ENCODE measurements around the gene GPC5.

Gene GPC5

DNA sequence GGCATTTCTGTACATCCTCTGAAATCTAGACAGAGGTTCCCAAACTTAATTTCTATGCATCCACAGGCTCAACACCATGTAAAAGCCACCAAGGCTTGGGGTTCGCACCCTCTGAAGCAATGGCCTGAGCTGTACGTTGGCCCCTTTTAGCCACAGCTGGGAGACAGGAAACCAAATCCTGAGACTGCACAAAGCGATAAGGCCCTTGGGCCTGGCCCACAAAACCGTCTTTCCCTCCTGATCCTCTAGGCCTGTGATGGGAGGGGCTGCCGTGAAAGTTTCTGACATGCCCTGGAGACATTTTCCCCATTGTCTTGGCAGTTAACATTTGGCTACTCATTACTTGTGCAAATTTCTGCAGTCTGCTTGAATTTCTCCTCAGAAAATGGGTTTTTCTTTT, 766.4 kb downstream of the GPC5 start:
- no peak for DNase-seq (ENCODE audit: low read depth)

DNA sequence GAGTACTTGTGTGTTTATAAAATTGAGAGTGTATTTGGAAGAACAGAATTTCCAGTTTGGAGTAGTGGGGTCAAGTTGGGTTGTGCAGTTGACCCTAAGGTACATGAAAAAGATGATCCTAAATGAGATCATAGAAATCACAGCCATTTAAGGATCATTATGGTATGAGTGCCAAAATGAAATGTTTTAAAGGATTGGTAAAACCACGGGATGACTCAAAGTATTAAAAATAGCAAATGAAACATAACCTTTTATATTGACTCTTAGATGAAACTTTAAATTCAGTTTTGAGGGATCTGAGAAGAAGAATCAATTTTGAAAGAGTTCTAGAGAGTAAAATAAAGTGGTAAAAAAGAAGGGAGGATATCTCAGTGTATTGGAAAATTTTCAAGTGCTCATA, 773.8 kb downstream of the GPC5 start:
- no peak for DNase-seq (ENCODE audit: low read depth)

DNA sequence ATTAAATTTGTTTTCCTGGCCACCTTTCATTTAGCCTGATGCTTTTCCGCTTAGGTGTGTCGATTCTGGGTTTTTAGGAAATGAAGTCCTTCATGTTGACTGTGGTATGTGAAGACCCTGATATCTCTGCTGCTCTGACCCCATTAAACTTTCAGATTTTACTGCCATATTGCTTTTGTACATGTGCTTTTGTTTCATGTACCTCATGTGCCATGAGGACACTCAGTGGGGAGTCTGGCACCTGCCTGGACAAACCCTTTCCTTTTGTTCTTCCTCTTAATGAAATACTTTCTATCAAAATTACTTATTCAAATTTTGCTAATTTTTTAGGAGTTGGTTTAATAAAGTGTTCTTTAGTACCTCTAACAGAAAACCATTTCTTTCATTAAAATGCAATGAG, 774.8 kb downstream of the GPC5 start:
- no peak for DNase-seq (ENCODE audit: low read depth)

DNA sequence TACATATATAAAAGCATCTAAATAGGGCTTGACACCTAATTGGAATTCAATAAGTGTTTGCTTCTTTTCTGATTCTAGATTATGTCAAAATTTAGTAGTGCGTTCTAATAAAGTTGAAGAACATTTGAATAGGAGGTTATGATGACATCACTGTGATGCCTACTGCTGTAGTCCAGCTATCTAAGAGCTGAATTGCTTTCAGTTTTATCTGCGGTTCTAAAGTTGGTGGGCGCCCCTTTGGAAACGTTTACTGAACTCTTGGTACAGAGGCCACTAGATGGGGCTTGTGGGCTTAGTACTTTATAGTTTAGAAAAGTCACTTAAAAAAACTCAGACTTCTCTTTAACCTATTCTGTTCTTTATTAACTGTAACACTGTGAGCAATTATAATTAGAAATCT, 776.9 kb downstream of the GPC5 start:
- DNase-seq (ENCODE audit: low read depth) = peak; percentile 7

DNA sequence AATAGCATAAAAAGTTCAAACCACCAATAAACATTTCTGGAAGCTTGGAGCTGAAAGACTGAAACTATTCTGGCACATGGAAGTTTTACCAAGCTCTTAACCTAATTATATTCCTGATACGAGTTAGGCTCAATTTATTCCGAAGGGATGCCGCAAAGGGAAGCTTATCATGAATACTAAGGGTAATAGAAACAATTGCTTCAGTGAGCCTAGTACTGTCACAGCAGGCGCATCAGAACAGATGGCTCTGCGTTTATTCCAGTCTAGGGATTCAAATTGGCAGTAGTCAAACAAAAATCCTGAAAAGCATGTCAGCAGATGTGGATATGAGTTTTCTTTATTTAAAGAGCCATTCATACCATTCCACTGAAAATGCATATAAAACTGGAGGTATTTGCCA, 779.5 kb downstream of the GPC5 start:
- no peak for DNase-seq (ENCODE audit: low read depth)

DNA sequence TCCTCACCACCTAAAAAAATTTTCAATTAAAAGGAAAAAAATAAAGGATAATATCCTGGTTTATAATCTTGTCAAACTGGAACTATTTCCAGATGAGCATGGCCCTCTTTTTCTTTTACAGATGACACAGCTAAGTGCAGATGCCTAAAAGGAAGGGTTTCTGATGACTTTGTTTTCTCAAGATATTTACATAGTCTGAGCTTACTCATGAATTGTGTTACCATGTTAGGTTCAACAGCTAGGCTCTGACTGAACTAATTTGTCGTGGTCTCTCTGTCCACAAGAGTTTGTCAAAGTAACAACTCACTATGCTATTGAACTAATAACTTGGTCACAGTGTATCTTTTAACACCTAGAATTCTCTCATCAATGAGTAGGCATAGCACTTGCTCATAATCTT, 780.8 kb downstream of the GPC5 start:
- DNase-seq (ENCODE audit: low read depth) = no peak

DNA sequence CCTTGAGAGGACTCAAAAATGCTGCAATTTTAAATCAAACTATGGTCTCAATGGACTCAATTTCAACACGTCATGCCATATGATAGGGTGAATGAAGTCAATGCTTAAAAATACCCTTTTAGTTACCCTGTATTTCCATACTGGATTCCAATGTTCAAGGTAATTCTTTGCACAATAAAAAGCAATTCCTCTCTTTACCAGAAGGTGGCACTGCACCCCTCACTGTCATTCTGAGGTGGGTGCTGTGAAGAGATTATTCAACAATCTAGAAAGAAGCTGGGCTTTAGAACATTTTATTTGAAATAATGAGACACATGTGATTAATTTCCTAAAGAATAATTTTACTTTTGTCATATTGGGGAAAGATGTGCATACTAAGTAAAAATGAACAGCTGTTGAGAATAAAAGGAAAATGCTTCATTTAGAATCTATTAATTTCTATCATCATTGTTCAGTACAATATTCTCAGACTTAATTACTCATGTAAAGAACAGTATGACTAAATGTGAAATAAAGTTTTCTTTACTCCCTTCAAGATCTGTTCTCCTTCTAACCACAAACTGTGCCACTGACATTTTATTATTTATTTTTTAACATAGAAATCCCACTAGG, 789.1 kb downstream of the GPC5 start:
- DNase-seq (ENCODE audit: low read depth) = peak; percentile 2

DNA sequence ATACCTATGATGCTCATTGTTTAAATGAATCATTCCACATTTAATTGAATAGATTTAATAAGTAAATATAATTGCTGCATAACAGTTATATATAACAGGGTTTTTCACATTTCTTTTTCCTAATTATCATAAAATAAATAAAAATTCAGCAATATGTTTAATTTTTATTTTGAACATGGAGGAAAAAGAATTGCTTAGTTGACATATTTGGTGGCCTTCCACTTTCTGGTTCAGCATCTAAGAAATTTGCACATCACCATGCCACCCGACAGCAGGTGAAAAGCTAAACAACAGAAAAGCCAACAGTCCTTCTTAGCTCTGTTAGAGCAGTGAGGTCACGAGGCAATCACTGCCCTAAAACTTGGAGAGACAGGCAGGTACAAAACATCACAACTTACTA, 790.2 kb downstream of the GPC5 start:
- no peak for DNase-seq (ENCODE audit: low read depth)

DNA sequence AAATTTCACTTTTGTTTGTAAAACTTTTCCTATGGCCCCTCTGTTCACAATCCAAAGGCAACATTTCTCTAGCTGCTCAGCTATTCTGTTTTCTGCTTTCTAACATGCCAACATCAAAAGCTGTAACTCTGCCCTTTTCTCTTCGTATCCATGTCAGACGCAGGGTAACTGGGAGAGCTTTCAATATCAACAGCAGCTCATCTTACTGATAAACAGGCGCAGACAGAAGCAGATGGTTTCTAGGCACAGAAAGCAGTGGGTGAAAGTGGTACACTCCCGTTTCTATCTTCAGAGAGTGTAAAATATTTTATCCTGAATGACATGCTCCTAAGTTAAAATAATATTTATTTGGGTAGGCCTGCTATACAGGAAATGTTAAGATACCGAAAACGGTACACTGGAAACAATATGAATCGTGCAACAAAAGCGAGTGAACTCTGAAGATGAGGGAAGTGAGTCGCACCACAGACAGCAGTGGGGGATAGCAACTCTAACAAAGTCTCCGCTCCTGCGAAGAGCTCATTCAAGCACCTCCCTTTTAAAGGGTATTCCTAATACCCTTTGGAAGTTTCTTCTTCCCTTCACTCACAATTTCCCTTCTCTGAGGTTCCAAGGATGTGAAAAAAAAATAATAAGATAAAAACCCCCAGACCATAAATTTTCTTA, 798.3 kb downstream of the GPC5 start:
- DNase-seq (ENCODE audit: low read depth) = no peak

DNA sequence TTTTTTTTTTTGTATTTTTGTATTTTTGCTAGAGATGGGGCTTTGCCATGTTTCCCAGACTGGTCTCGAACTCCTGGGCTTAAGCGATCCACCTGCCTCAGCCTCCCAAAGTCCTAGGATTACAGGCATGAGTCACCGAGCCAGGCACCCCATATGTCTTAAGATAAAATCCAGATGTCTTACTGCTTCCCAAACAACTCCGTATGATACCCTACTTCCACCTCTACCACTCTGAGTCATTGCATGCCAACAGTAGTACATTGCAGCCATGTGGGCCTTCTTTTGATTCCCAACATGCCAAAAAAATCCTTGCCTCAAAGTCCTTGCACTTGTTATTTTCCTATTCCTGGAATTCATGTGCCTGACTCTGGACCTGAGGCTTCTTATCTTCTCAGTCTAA, 799.2 kb downstream of the GPC5 start:
- DNase-seq (ENCODE audit: low read depth) = no peak

DNA sequence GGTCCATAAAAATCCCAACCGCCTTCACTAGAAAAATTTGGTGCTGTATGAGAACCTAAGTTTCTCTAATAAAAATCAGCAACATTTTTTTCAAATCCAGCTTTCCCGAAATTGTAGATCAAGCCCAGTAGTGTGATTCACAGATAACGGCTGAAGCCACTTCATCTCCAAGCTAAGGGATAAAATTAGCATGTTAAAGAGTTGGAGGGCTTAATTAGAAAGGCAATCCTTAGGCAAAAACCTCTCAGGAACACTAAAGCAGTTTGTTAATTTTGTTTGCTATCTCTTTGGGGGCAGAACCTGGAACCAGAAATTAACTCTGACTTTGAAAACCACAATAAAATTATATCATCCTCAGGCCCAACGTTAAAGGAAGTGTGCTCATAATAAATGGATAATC, 820.2 kb downstream of the GPC5 start:
- no peak for DNase-seq (ENCODE audit: low read depth)

DNA sequence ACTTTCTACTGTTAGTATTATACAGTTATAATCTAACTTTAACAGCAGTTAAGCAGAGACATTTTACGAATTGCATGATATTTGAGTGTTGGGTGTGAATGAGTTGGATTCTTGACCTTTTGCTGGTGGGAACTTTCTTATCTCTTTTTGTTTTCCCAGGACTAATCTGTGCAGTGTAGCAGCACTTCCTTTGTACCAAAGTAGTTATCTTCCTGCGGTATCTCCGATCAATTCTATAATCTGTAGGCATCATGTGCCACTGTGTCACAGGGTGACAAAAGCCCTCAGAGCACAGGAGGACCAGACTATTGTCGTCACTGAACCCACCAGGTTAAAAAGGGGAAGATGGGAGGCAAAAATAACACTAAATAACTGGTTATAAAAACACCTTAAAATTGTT, 823.5 kb downstream of the GPC5 start:
- no peak for DNase-seq (ENCODE audit: low read depth)

DNA sequence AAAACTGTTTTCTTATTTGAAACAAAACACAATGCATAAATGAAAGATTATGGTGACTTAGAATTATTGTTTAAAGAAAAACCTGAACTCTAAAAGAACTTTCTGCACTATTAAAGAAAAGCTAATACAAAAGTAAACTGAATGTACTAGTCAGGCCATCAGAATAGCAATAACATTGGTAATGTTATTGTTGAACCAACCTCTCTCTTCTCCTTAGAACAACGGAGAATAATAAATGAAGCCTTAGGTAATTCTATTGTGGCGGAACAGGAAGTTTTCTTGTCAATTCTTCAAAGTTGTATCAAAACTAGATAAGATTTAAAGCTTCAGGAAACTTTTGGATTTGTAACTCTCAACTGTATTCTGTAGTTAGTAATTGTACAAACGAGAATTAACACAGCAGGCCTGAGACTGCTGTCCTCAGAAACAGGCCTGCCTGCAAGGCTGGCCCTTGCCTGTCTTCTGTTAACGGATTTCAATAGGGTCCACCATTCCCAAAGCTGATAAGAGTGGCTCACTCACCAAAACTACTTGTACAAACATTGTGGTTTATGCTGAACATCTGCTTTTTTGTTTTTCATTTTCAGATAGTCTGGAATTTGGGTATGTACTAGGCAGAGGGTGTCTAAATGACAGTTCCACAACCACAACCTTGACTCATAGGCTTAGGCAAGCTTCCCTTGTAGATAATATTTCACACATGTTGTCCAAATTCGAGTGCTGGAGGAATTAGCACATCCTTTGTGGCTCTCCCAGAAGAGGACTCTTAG, 825.8 kb downstream of the GPC5 start:
- peak; percentile 64 for DNase-seq (ENCODE audit: low read depth)

DNA sequence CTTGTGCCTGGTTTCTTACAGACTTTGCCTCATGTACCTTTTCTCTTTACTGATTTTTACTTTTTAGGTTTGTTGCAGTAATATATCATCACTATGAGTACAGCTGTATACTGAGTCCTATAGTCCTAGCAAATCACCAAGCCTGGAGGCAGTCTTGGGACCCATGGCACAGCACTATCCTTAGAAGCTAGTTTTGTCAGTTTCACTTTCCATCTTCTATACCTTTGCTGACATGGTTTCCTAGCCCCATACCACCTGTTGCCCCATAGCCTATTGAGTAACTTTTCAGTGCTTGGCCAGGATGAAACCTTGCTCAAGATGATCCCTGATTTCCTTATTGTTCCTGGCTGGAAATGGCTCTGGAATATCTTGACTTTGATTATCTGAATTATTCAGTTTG, 826.4 kb downstream of the GPC5 start:
- DNase-seq (ENCODE audit: low read depth) = no peak

DNA sequence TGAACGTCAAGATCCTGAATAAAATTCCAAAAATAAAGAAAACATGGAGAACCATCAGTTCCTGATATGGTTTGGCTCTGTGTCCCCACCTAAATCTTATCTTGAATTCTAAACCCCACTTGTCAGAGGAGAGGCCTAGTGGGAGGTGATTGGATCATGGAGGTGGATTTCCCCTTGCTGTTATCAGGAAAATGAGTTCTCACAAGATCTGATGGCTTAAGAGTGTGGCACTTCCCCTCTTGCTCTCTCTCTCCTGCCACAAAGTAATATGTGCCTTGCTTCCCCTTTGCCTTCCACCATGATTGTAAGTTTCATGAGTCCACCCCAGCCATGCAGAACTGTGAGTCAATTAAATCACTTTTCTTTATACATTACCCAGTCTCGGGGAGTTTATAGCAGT, 827.4 kb downstream of the GPC5 start:
- DNase-seq (ENCODE audit: low read depth) = no peak

DNA sequence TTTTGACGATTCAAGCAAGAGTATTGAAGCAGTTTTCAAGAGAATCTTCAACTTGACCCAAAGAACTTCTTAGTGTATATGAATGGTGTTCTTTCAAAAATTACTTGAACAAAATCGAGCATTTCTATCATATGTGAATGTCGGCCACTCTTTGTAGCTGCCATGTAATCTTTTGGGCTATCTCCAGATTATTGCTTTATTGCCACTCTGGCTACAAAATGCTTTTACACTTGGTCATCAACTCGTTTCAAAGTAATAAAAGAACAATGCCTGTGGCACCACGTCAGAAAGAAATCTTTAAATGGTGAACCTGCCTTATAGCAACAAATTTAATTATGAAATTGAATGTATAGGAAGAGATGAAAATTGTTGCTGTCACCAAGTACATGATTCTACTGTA, 834.5 kb downstream of the GPC5 start:
- no peak for DNase-seq (ENCODE audit: low read depth)

DNA sequence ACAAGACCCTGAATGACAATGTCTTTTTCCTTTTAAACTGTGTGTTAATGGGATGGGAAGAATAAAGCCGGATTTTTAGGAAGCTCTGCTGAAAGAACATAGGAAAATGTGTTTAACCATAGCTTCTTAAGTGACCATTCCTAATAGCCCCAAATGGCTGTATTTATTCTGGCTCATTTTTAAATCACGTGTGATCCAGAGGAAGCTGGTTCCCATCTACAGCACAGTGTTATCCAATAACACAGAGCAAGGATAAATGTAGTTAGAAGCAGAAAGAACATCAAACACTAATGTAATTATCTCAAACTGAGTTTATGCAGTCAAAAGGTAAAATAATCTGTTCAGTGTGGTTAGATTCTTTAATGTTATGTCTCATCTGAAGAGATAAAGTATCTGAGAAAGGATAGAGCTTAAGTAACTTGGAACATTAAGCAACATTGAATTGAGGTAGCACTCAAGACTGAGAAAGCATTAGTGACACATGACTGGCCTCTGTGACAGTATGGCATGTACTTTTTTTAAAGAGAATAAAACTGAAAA, 853.3 kb downstream of the GPC5 start:
- no peak for DNase-seq (ENCODE audit: low read depth)

DNA sequence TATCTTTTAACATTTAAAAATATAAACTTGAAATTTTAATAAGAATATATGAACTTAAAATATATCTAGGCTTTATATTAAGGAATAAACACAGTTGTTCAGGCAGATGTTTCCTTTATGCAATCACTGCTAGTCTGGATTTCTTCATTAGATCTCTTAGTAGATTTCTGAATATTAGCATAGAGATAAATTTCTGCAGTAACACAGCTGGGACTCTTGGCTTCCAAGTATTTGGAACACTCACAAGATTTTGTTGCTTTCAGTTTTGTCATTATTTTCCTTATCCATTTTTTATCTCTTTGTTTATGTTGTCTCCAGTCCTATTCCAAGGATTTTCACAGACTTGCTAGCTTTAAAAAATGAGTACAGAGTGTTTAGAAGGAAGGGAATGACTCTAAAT, 857.1 kb downstream of the GPC5 start:
- no peak for DNase-seq (ENCODE audit: low read depth)

DNA sequence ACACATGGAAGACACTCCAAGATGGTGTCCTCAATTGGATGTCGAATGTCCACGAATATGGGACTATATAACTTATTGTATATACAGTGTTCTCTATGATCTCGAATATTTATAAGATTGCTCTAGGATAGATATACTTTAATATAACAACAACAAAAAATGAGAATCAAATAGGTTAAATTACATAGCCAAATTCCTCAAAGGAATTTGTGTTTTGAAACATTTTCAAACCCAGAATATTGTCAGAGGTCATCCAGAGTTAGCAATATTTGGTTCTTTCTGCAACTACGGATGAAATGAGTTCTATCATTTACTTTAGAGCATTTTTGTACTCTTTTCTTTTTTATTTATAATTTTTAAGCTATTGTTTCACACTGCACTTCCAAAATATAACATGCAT, 857.8 kb downstream of the GPC5 start:
- no peak for DNase-seq (ENCODE audit: low read depth)

DNA sequence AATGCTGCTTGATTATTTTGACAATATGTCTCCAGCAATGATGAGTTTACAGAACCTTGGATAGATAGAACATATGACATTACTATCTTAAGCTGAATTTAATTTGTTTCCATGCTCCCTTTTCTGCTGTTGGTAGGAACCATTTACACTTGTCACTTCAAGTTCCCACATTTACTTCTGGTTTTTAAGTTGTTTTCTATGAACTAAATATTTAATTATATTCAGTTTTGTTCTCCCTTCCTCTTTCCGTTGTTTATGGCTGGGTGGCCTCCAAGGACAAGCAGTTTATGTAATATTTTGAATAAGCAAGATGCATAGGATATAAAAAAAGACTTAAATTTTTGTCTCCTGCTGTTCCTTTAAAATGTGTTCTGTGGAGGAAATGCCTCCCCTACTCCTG, 860.6 kb downstream of the GPC5 start:
- no peak for DNase-seq (ENCODE audit: low read depth)

DNA sequence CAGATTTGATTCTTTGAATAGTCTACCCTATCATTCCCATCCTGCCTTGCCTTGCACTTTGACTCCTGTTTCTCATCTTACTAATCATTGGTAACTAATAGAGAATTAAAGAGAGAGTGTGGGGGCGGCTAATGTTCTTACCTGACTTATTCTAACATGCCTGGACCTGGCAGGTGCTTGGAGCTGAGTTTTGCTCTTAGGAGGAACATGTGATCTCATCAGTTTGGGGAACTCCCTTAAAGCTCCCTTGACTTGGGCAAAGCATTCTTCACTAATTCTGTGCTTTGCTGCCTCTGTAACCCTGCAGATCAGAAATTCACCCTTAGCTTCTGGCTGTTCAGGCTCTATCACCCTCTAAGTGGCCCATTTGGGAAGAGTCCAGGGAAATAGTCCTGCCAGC, 861.1 kb downstream of the GPC5 start:
- DNase-seq (ENCODE audit: low read depth) = no peak

DNA sequence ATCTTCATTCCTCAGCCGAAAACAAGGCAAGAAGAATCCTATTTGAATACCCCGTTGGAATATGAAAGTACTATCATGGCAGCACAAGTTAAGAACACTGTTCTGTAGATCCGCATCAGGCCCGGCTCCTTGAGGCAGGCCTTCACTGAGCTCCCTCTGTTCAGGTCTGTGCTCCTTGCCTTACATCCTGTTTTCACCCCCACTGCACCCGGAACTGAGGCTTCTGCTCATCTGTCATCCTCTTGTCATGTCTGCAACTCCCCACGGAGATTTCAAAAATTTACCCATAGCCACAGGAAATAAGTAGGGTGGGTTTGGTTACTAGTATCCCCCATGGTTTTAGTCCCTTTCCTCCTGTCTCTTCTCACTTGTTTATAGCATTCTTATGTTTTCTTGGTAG, 861.9 kb downstream of the GPC5 start:
- DNase-seq (ENCODE audit: low read depth) = no peak

DNA sequence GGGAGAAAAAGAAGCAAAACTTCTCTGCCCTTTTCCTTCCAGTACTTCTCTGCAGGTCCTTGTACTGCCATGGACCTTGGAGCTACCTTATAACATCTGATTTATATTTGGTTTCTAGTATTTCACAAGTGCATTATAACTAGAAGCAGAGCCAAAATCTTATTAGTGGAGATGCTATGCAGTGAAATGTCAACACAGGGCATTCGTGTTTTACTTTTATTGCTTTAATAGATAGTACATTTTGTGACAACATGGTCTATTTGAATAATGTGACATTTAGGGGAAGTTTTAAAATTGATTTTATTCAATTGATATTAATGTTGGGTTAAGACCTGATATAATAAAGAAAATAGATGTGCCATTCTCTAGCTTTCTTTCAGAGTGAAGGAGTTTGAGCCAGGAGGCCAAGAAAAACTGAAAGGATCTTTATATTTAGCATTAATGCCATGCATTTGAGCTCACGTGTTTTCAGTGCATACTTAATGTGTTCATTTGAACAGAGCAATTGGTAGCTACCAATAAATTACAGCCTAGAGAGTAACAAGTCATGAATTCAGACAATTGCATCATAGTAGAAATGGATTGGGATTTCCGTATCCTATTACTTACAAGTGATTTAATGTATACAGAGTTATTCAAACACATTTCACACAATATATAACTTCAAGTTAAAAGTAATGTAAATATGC, 863.8 kb downstream of the GPC5 start:
- no peak for DNase-seq (ENCODE audit: low read depth)

Data from fibroblast of gingiva (primary cell).